Testis (tissue), 3 donors: ENCODE measurements around the gene DLG1. TPM values are rescaled to one million over a fixed set of nuclear protein-coding genes. Genes with fewer than 3 reads are reported as not detected.
"Not testable (repeated sequence)": the region's sequence is repeated elsewhere in the genome, so short reads cannot be mapped to it uniquely, and the experiment has no call there.

Source experiments
- DNase-seq: peaks from one replicate; pipeline ENCODE4 v3.0.0-alpha.2; 2019
- H3K27ac ChIP-seq, 2 donors: fragments of 200-600 bp; sonication (generic); one replicate each; pipeline ENCODE4 v1.5.1; 2019
- H3K27me3 ChIP-seq: fragments of 200-600 bp; sonication (generic); one replicate; pipeline ENCODE4 v1.5.1; 2019
- H3K36me3 ChIP-seq: fragments of 200-600 bp; sonication (generic); one replicate; pipeline ENCODE4 v1.5.1; 2017; ENCODE audit warnings: low read depth; ENCODE audit errors: missing control alignments
- H3K4me1 ChIP-seq: fragments of 200-600 bp; sonication (generic); one replicate; pipeline ENCODE4 v1.5.1; 2019
- H3K4me3 ChIP-seq, 2 donors: fragments of 200-600 bp; sonication (generic); one replicate each; pipeline ENCODE4 v1.5.1; 2017 to 2019
- H3K9me3 ChIP-seq: fragments of 200-600 bp; sonication (generic); one replicate; pipeline ENCODE4 v1.5.1; 2017
- POLR2A ChIP-seq: fragments of 450-650 bp; IDR thresholded peaks from one replicate; pipeline ENCODE4 v1.6.1; 2017; ENCODE audit warnings: antibody characterized with exemption, mild to moderate bottlenecking, moderate library complexity
- WGBS, 2 donors: methylation state at CpG; one replicate each; pipeline ENCODE4 v1.1.5; 2018; 5-methylcytosine and 5-hydroxymethylcytosine counted together
- intact Hi-C: fragments of 100-400 bp; cut with DNase I; formaldehyde crosslinking; loops from one replicate; pipeline ENCODE4 v1.15.1; 2023; ENCODE audit warnings: low total_unique reads
- polyA plus RNA-seq: library from polyadenylated mRNA; stranded (reverse); fragments of 350-450 nt; fragmentation: Illumina TruSeq; extraction: RNeasy Lipid Tissue Mini Kit (QIAGEN cat#74804); gene quantifications from one replicate; pipeline ENCODE4 v1.2.3, GENCODE V29; 2014; ENCODE audit warnings: low read depth, low replicate concordance; ENCODE audit not compliant: insufficient read depth
- total RNA-seq, 2 donors: library from RNA; depleted of rRNA; stranded (reverse); fragments of >200 nt; gene quantifications; one replicate each; pipeline ENCODE4 v1.2.3, GENCODE V29; 2016
- TF ChIP-seq, protein P1 (sequence below), 3 experiments: fragments of 450-650 bp in 2 of 3; fragments of 200-600 bp in 1 of 3; sonication (generic) in 1 of 3; IDR thresholded peaks; one replicate each; pipeline ENCODE4 v1.5.1; 2016 to 2019; ENCODE audit warnings: antibody characterized with exemption in 3 of 3, mild to moderate bottlenecking in 2 of 3, moderate library complexity in 1 of 3

The DLG1 gene
- total and polyA plus RNA-seq, 3 donors from 2014 or later = 37.4 to 99.4 (median 99.3) TPM

DNA sequence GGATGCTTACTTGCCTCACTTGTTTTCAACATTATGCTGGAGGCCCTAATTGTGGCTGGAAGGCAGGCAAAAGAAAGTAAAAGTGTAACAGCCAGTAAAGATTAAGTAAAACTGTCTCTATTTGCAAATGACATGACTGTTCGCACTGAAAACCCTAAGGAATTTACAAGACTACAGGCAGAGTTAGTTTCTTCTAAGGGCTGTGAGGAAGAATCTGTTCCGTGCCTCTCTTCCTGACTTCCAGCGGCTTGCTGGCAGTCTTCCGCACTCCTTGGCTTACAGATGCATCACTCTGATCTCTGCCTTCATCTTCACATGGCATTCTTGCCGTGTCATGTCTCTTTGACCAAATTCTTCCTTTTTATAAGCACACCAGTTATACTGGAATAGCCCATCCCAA is 86.1 kb downstream of the DLG1 start:
- TF ChIP-seq POLR2A = no peak
- TF ChIP-seq, protein P1, sequence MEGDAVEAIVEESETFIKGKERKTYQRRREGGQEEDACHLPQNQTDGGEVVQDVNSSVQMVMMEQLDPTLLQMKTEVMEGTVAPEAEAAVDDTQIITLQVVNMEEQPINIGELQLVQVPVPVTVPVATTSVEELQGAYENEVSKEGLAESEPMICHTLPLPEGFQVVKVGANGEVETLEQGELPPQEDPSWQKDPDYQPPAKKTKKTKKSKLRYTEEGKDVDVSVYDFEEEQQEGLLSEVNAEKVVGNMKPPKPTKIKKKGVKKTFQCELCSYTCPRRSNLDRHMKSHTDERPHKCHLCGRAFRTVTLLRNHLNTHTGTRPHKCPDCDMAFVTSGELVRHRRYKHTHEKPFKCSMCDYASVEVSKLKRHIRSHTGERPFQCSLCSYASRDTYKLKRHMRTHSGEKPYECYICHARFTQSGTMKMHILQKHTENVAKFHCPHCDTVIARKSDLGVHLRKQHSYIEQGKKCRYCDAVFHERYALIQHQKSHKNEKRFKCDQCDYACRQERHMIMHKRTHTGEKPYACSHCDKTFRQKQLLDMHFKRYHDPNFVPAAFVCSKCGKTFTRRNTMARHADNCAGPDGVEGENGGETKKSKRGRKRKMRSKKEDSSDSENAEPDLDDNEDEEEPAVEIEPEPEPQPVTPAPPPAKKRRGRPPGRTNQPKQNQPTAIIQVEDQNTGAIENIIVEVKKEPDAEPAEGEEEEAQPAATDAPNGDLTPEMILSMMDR (IDR thresholded peaks at IDR 0.05) = no peak
- H3K27me3 ChIP-seq = no peaks in the 10 kb centered on the region
- intact Hi-C loops = no loop called here
- DNase-seq = no peak
- H3K27ac ChIP-seq = no peak overlapping the region
- H3K9me3 ChIP-seq = no peaks in the 10 kb centered on the region
- H3K4me3 ChIP-seq = no peak overlapping the region
- 62 to 93% methylated on average over 5 of the region's 5 CpGs for WGBS, 2 donors
- no peaks in the 10 kb centered on the region for H3K36me3 ChIP-seq
- H3K4me1 ChIP-seq = no peaks in the 10 kb centered on the region

DNA sequence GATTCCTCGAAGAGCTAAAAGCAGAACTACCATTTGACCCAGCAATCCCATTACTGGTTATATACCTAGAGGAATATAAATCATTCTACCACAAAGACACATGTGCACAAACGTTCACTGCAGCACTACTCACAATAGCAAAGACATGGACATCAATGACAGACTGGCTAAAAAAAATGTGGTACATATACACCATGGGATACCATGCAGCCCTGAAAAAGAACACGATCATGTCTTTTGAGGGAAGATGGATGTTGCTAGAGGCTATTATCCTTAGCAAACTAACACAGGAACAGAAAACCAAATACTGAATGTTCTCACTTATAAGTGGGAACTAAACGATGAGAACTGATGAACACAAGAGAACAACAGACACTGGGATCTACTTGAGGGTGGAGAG is 86.7 kb downstream of the DLG1 start:
- H3K27ac ChIP-seq, DNase-seq, intact Hi-C loops, H3K9me3 ChIP-seq, H3K36me3 ChIP-seq, H3K27me3 ChIP-seq, H3K4me1 ChIP-seq, H3K4me3 ChIP-seq: not testable (repeated sequence)
- WGBS, 2 donors = 86 to 90% methylated on average over 4 of the region's 4 CpGs

DNA sequence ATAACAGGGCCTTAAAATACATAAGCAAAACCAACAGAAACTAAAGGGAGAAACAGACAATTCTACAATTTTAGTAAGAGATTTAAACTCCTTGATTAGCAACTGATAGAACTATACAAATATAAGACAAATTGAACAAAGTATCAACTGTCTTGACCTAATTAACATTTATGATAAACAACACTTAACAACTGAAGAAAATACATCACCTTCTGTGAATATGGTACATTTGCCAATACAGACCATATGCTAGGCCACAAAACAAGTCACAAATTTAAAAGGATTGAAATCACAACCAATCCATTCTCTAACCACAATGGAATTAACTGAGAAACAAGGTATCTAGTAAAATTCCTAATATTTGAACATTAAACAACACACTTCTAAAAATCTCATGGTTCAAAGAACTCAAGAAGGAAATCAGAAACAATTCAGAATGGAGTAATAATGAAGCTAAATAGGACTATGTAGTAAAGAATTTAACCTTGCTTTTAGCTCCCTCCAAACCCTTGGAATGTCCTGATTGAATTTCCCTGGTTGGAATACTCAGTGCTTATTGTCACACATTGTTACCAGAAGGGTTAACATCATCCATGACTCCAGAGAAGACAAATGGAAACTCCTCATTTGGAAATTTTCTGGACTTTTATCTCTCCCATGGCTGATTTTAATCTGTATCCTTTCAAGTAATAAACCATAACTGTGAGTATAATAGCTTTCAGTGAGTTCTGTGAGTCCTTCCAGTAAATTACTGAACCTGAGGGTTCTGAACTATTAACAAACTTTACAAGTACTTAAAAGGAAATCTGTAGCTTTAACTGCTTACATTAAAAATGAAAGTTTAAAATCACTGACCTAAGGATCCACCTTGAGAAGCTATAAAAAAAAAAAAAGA is 88.8 kb downstream of the DLG1 start:
- no peak overlapping the region for H3K27ac ChIP-seq
- H3K4me3 ChIP-seq = no peak overlapping the region
- no peaks in the 10 kb centered on the region for H3K27me3 ChIP-seq
- no peaks in the 10 kb centered on the region for H3K36me3 ChIP-seq
- TF ChIP-seq, protein P1 (IDR thresholded peaks at IDR 0.05) = no peak
- TF ChIP-seq POLR2A = no peak
- intact Hi-C loops = no loop called here
- DNase-seq = no peak
- H3K9me3 ChIP-seq = no peaks in the 10 kb centered on the region
- H3K4me1 ChIP-seq = no peaks in the 10 kb centered on the region

DNA sequence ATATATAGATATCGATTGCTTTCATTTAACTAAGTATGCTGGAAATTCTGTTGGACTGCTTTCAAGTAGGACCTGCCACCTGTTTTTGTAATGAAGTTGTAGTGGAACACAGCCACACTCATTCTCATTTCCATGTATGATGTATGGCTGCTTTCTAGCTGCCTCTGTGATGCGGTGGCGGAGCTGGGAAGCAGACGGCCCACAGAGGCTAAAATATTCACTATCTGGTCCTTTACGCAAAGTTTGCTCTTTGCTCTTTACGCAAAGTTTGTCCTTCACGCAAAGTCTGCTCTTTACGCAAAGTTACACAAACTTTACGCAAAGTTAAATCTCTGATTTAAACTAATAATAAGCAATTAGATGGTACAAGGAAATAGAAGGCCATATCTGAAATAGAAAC is 91.5 kb downstream of the DLG1 start:
- TF ChIP-seq, protein P1 (IDR thresholded peaks at IDR 0.05) = no peak
- TF ChIP-seq POLR2A = no peak
- intact Hi-C loops = no loop called here
- no peak for DNase-seq
- Histone ChIP-seq H3K27ac (no peak overlapping the region), H3K4me1 (no peaks in the 10 kb centered on the region), H3K36me3 (no peaks in the 10 kb centered on the region), H3K4me3 (no peak overlapping the region), H3K9me3 (no peaks in the 10 kb centered on the region), H3K27me3 (no peaks in the 10 kb centered on the region)
- 88 to 90% methylated on average over 9 of the region's 9 CpGs for WGBS, 2 donors

DNA sequence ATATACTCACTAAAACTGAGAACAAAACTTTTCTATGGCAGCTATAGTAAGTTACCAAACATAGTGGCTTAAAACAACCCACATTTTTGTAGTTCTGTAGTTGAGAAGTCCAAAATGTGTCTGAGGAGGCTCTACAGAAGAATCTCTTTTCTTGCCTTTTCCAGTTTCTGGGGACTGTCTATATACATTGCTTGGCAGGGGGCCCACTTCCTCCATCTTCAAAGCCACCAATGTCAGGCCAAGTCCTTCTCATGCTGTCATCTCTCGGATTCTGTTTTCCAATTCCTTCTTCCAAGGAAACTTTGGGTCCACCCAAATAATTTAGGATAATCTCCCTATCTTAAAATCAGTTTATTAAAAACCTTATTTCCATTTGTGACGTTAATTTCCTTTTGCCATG is 92.7 kb downstream of the DLG1 start:
- DNase-seq = no peak

More for the DNA sequence above, 92.7 kb downstream of the DLG1 start:
- Histone ChIP-seq H3K9me3 (no peaks in the 10 kb centered on the region), H3K4me1 (no peaks in the 10 kb centered on the region), H3K36me3 (no peaks in the 10 kb centered on the region), H3K27ac (no peak overlapping the region), H3K4me3 (no peak overlapping the region), H3K27me3 (no peaks in the 10 kb centered on the region)
- intact Hi-C loops = no loop called here
- no peak for TF ChIP-seq POLR2A
- TF ChIP-seq, protein P1 (IDR thresholded peaks at IDR 0.05) = no peak
- WGBS, 2 donors = 90 to 93% methylated on average over 2 of the region's 2 CpGs
